Heart left ventricle (tissue), 16 donors: ENCODE data around the gene MIS18A. TPM values are rescaled to one million over a fixed set of nuclear protein-coding genes. Genes with fewer than 3 reads are reported as not detected.

ENCODE experiments used
- ATAC-seq, 4 donors: fragments of 200-7000 bp; cut with Tn5 transposase; one replicate each; pipeline ENCODE4 v1.9.1; 2020 to 2022; ENCODE audit warnings: moderate library complexity in 4 of 4, mild to moderate bottlenecking in 3 of 4, moderate number of reproducible peaks in 1 of 4
- DNase-seq, 5 donors: peaks; one replicate each; pipeline ENCODE4 v3.0.0-alpha.2; 2020
- H3K27ac ChIP-seq, 12 donors: fragments of 200-600 bp; sonication (generic) in 4 of 12; one replicate each; pipeline versions ENCODE4 v1.5.0 to v1.8.0; 2016 to 2022; ENCODE audit warnings: mild to moderate bottlenecking in 2 of 12
- H3K27me3 ChIP-seq, 9 donors: fragments of 200-600 bp; sonication (generic) in 2 of 9; one replicate each; pipeline versions ENCODE4 v1.5.1 to v1.8.0; 2016 to 2022; ENCODE audit warnings: mild to moderate bottlenecking in 3 of 9
- H3K36me3 ChIP-seq, 9 donors: fragments of 200-600 bp; sonication (generic) in 2 of 9; one replicate each; pipeline versions ENCODE4 v1.5.0 to v1.8.0; 2018 to 2022; ENCODE audit warnings: mild to moderate bottlenecking in 2 of 9
- H3K4me1 ChIP-seq, 12 donors: fragments of 200-600 bp; sonication (generic) in 4 of 12; one replicate each; pipeline versions ENCODE4 v1.5.0 to v1.8.0; 2016 to 2022; ENCODE audit warnings: mild to moderate bottlenecking in 3 of 12
- H3K4me3 ChIP-seq, 12 donors: fragments of 200-600 bp; sonication (generic) in 4 of 12; one replicate each; pipeline versions ENCODE4 v1.5.0 to v1.8.0; 2017 to 2022; ENCODE audit warnings: mild to moderate bottlenecking in 9 of 12, moderate library complexity in 4 of 12
- H3K9me3 ChIP-seq, 12 donors: fragments of 200-600 bp; sonication (generic) in 4 of 12; one replicate each; pipeline versions ENCODE4 v1.5.0 to v1.8.0; 2016 to 2022; ENCODE audit warnings: mild to moderate bottlenecking in 1 of 12
- CTCF ChIP-seq, 12 donors: fragments of 200-600 bp; sonication (generic) in 4 of 12; IDR thresholded peaks; one replicate each; pipeline versions ENCODE4 v1.5.0 to v1.8.0; 2018 to 2022; ENCODE audit warnings: antibody characterized with exemption in 12 of 12, mild to moderate bottlenecking in 5 of 12
- POLR2A ChIP-seq, 2 donors: fragments of 450-650 bp; IDR thresholded peaks; one replicate each; pipeline ENCODE4 v1.6.1; 2017; ENCODE audit warnings: antibody characterized with exemption in 2 of 2, mild to moderate bottlenecking in 2 of 2, moderate library complexity in 2 of 2
- WGBS, 4 donors: extraction: QIAGEN DNeasy Blood & Tissue Kit in 2 of 4; methylation state at CpG; one replicate each; pipeline versions ENCODE4 v1.1.5 to v1.1.7; 2013 to 2018; 5-methylcytosine and 5-hydroxymethylcytosine counted together
- intact Hi-C, 10 donors: fragments of 100-400 bp; cut with DNase I; formaldehyde crosslinking; loops; one replicate each; pipeline versions ENCODE4 v1.11.1 to v1.14.2; 2022
- polyA plus RNA-seq, 2 donors: library from polyadenylated mRNA; stranded (reverse); fragments of 200-250 nt; gene quantifications; one replicate each; pipeline ENCODE4 v1.2.3, GENCODE V29; 2013
- total RNA-seq, 9 donors: library from RNA; depleted of rRNA in 2 of 9; stranded (reverse); fragments of >200 nt in 2 of 9; fragmentation: NEBNext Ultra II Directional in 3 of 9; extraction: Animal tissue kit (Norgen Biotek cat#: 25700) in 3 of 9; gene quantifications; one replicate each; pipeline versions ENCODE4 v1.1.0 to v1.2.4, GENCODE V29; 2016 to 2023
- donor health status: ischemic (EF 13 %, LVEDD 7.1; RV severe dilation, severe dysfunction).
- donor health status: healthy with polysubstance abuse.
- donor health status: DM: no; HTN: yes; CAD: no.
- donor health status: DM: no; HTN: no; CAD: no.
- donor health status: ischemic (EF 25% LVEDD 6.9; RV normal size, moderate dysfunction).
- donor health status: ischemic (EF 25% LVEDD 5.7; RV mildly dilated, moderate dysfunction).
- donor health status: healthy.
- donor health status: DM: yes; HTN: yes; CAD: no.
- donor health status: ischemic (EF 35%, LVEDD 5.7; RV mildly dilated, moderate dysfunction).
- donor health status: nonischemic (EF 11% LVEDD 7.7; RV severe dilation, severe dysfunction).
- donor health status: DM: yes; HTN: yes; CAD: no.
- donor health status: PGD.
- donor health status: ischemic (EF 29% LVEDD 5.4; RV normal size, mild dysfunction).
- donor health status: nonischemic (EF 23%, LVEDD 6.1; RV moderate dilation, normal function).

Gene MIS18A
- total and polyA plus RNA-seq, 11 donors = 1.4 to 4.1 (median 2.7) TPM

GRCh38 chr21:32299695-32300094 is 20.8 kb upstream of the MIS18A start:
- H3K27ac ChIP-seq = no peak overlapping the region

DNA sequence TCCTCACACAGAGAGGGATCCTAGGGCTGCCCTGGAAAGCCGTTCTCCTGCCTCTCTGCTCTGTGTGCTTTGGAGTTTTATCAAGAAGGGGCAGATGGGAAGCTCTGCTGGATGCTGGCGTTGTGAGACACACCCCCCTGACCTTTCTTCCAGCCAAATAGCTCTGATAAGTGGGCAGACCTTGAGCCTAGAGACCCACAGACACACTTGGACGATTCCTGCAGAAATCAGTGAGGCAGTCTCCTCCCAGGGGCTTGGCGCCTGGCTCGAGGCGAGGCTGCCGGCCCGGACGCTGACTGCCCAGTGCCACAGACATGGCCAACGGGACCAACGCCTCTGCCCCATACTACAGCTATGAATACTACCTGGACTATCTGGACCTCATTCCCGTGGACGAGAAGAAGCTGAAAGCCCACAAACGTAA is 19.8 kb upstream of the MIS18A start, which contains the start of gene MRAP:
Gene MRAP (plus strand): TSS at position 198 of the 424 bp plus-strand sequence. CDS start 117 bp downstream, at position 315.
- TF ChIP-seq POLR2A (IDR thresholded peaks at IDR 0.05) (no peak), CTCF (IDR thresholded peaks at IDR 0.05) (no peak)
- intact Hi-C loops = no loop called here
- no peak within 1 kb of the TSS for H3K27ac ChIP-seq
- H3K4me1 ChIP-seq = no peaks in the 10 kb centered on the region
- no peaks in the 10 kb centered on the region for H3K36me3 ChIP-seq
- 76 to 81% (median 80%) methylated on average over 14 of the region's 14 CpGs for WGBS, 4 donors
- peak in 2 of 4 donors; percentile 30 to 45 for ATAC-seq
- H3K9me3 ChIP-seq = no peaks in the 10 kb centered on the region
- no peak within 1 kb of the TSS for H3K4me3 ChIP-seq
- H3K27me3 ChIP-seq = no peaks in the 10 kb centered on the region
- DNase-seq = no peak

More at GRCh38 chr21:32299695-32300094, 20.8 kb upstream of the MIS18A start:
- Histone ChIP-seq H3K27me3 (no peaks in the 10 kb centered on the region), H3K4me1 (no peaks in the 10 kb centered on the region), H3K4me3 (no peak overlapping the region), H3K36me3 (no peaks in the 10 kb centered on the region), H3K9me3 (no peaks in the 10 kb centered on the region)
- intact Hi-C loops = no loop called here
- ATAC-seq (no peak), DNase-seq (no peak)
- WGBS, 4 donors = 78 to 86% (median 81%) methylated on average over 6 of the region's 6 CpGs
- TF ChIP-seq CTCF (IDR thresholded peaks at IDR 0.05) (no peak), POLR2A (IDR thresholded peaks at IDR 0.05) (no peak)

DNA sequence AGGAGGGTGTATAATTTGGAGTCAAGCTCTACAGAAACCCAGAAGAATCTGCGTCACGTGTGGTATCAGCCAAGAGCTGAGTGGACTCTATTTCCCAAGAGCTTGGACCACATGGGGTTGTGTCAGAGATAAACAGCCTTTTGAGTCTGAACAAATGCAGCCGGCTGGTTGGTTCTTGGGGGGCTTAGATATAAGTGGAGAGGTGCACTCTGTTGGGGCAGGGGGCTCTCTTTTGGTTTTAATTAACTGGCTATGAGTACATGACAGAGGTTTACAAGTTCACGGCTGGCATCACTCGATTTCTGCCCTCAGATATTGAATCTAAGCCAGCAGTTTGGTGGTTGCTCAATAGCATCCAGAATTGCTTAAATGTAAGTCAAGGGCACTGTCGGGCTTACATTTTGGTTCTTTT is 19.3 kb upstream of the MIS18A start:
- no peak overlapping the region for H3K27ac ChIP-seq
- H3K4me1 ChIP-seq = no peaks in the 10 kb centered on the region
- H3K27me3 ChIP-seq = no peaks in the 10 kb centered on the region
- ATAC-seq = peak in 2 of 4 donors; percentile 59 to 76
- DNase-seq = no peak
- no peaks in the 10 kb centered on the region for H3K36me3 ChIP-seq
- no peak overlapping the region for H3K4me3 ChIP-seq
- no peak for TF ChIP-seq CTCF (IDR thresholded peaks at IDR 0.05)
- TF ChIP-seq POLR2A (IDR thresholded peaks at IDR 0.05) = no peak
- intact Hi-C loops = no loop called here
- 81 to 90% (median 82%) methylated on average over 6 of the region's 6 CpGs for WGBS, 4 donors
- no peaks in the 10 kb centered on the region for H3K9me3 ChIP-seq

- TF ChIP-seq CTCF (IDR thresholded peaks at IDR 0.05) (no peak), POLR2A (IDR thresholded peaks at IDR 0.05) (no peak)
- no peaks in the 10 kb centered on the region for H3K9me3 ChIP-seq
- DNase-seq (no peak), ATAC-seq (no peak)
- H3K4me3 ChIP-seq = no peak overlapping the region
- H3K27me3 ChIP-seq = no peaks in the 10 kb centered on the region
- intact Hi-C loops = no loop called here
- no peaks in the 10 kb centered on the region for H3K4me1 ChIP-seq
- no peaks in the 10 kb centered on the region for H3K36me3 ChIP-seq
- H3K27ac ChIP-seq = no peak overlapping the region
- WGBS, 4 donors = 92 to 95% (median 94%) methylated on average over 7 of the region's 7 CpGs
These were observed 18.6 kb upstream of the MIS18A start for GRCh38 chr21:32297449-32297848.
